Keratinocyte (primary cell): ENCODE measurements around the gene FMO1.

Source experiments
- CTCF ChIP-seq, 3 experiments: IDR thresholded peaks in 1 of 3; conservative IDR thresholded peaks in 1 of 3; optimal IDR thresholded peaks in 1 of 3; 2 replicates in 2 of 3; 3 replicates in 1 of 3; pipeline versions ENCODE3 to v1.5.1; 2011; ENCODE audit warnings: low read length in 3 of 3, mild to moderate bottlenecking in 3 of 3, moderate library complexity in 2 of 3, control low read depth in 1 of 3, inconsistent platforms in 1 of 3; ENCODE audit not compliant: insufficient read depth in 2 of 3; ENCODE audit errors: extremely low read depth in 1 of 3
- EZH2 ChIP-seq: IDR thresholded peaks from one replicate; pipeline ENCODE4 v1.6.1; 2012; ENCODE audit warnings: inconsistent platforms, mild to moderate bottlenecking, low read length, moderate library complexity

- TF ChIP-seq CTCF (optimal IDR thresholded peaks at IDR 0.05 in 1 of 3, IDR thresholded peaks at IDR 0.05 in 1 of 3, conservative IDR thresholded peaks at IDR 0.05 in 1 of 3; ENCODE audit: extremely low read depth in 1 of 3, insufficient read depth in 2 of 3, low read length in 3 of 3) (peak; percentile 69 to 84 (median 77)), EZH2 (no peak)
Observed at GRCh38 chr1:171226747-171227370, 21.4 kb upstream of the FMO1 start.
